Neuronal stem cell (in vitro differentiated cells): ENCODE results near the gene KLHL22.
A peak's percentile ranks its signal among the peaks of the same experiment; 100 is the strongest.

Experiments
- DNase-seq: peaks from one replicate; pipeline ENCODE4 v3.0.0-alpha.2; 2013; ENCODE audit warnings: low spot score
- H2AFZ ChIP-seq: one replicate; pipeline ENCODE4 v1.6.1; 2013; ENCODE audit warnings: mild to moderate bottlenecking, low read length, inconsistent platforms
- H2AK5ac ChIP-seq: 2 replicates; pipeline ENCODE4 v1.6.1; 2013; ENCODE audit warnings: low read depth, mild to moderate bottlenecking, inconsistent platforms, low read length, moderate library complexity, mixed read lengths
- H2BK120ac ChIP-seq: 2 replicates; pipeline ENCODE4 v1.6.1; 2013; ENCODE audit warnings: low read depth, mild to moderate bottlenecking, inconsistent platforms, low read length, moderate library complexity, mixed read lengths
- H2BK12ac ChIP-seq: one replicate; pipeline ENCODE4 v1.6.1; 2013; ENCODE audit warnings: low read length, inconsistent platforms
- H2BK15ac ChIP-seq: 2 replicates; pipeline ENCODE4 v1.6.1; 2013; ENCODE audit warnings: mild to moderate bottlenecking, low read length, inconsistent platforms, mixed read lengths
- H2BK5ac ChIP-seq: one replicate; pipeline ENCODE4 v1.6.1; 2013; ENCODE audit warnings: inconsistent platforms, mild to moderate bottlenecking, low read length, moderate library complexity
- H3K14ac ChIP-seq: one replicate; pipeline ENCODE4 v1.6.1; 2013; ENCODE audit warnings: low read length, inconsistent platforms
- H3K18ac ChIP-seq: 2 replicates; pipeline ENCODE4 v1.6.1; 2013; ENCODE audit warnings: low read length, inconsistent platforms
- H3K23ac ChIP-seq: 2 replicates; pipeline ENCODE4 v1.6.1; 2013; ENCODE audit warnings: low read depth, mild to moderate bottlenecking, mixed read lengths, low read length, inconsistent platforms; ENCODE audit not compliant: poor library complexity
- H3K27ac ChIP-seq: replicated peaks from 3 replicates; pipeline ENCODE4 v1.5.1; 2013; ENCODE audit warnings: low read length, inconsistent platforms
- H3K27me3 ChIP-seq, 3 experiments: 2 replicates each; pipeline ENCODE4 v1.6.1; 2013; ENCODE audit warnings: low read length in 3 of 3, mild to moderate bottlenecking in 2 of 3, inconsistent platforms in 1 of 3, low read depth in 1 of 3, mixed read lengths in 1 of 3, moderate library complexity in 1 of 3; ENCODE audit not compliant: control insufficient read depth in 3 of 3, insufficient read depth in 3 of 3
- H3K36me3 ChIP-seq, 2 donors: replicated peaks in 1 of 2; 2 replicates each; pipeline ENCODE4 v1.6.1; 2013; ENCODE audit warnings: low read length in 2 of 2; ENCODE audit not compliant: control insufficient read depth in 2 of 2, insufficient read depth in 2 of 2
- H3K4ac ChIP-seq: 2 replicates; pipeline ENCODE4 v1.6.1; 2013; ENCODE audit warnings: inconsistent platforms, mild to moderate bottlenecking, low read length, moderate library complexity
- H3K4me1 ChIP-seq, 2 donors: 1 replicate in 1 of 2; 2 replicates in 1 of 2; pipeline ENCODE4 v1.6.1; 2013; ENCODE audit warnings: low read length in 2 of 2, low read depth in 1 of 2; ENCODE audit not compliant: control insufficient read depth in 2 of 2, insufficient read depth in 1 of 2
- H3K4me2 ChIP-seq: one replicate; pipeline ENCODE4 v1.6.1; 2013; ENCODE audit warnings: mild to moderate bottlenecking, low read length, inconsistent platforms; ENCODE audit not compliant: insufficient read depth, poor library complexity, severe bottlenecking
- H3K4me3 ChIP-seq, 2 donors: 2 replicates each; pipeline ENCODE4 v1.5.1; 2013; ENCODE audit warnings: low read length in 2 of 2, mild to moderate bottlenecking in 2 of 2, inconsistent platforms in 1 of 2, moderate library complexity in 1 of 2
- H3K79me1 ChIP-seq: one replicate; pipeline ENCODE4 v1.6.1; 2013; ENCODE audit warnings: low read depth, mild to moderate bottlenecking, inconsistent platforms, low read length, moderate library complexity
- H3K9ac ChIP-seq: one replicate; pipeline ENCODE4 v1.6.1; 2013; ENCODE audit warnings: mild to moderate bottlenecking, low read depth, low read length, inconsistent platforms; ENCODE audit not compliant: poor library complexity
- H3K9me3 ChIP-seq, 2 donors: replicated peaks in 1 of 2; 2 replicates each; pipeline versions ENCODE3 to v1.6.1; 2013; ENCODE audit warnings: low read length in 2 of 2, mild to moderate bottlenecking in 2 of 2, inconsistent platforms in 1 of 2, low read depth in 1 of 2, mixed read lengths in 1 of 2, moderate library complexity in 1 of 2; ENCODE audit not compliant: control insufficient read depth in 2 of 2, insufficient read depth in 1 of 2
- H4K8ac ChIP-seq: one replicate; pipeline ENCODE4 v1.6.1; 2013; ENCODE audit warnings: low read depth, mild to moderate bottlenecking, inconsistent platforms, low read length, moderate library complexity
- H4K91ac ChIP-seq: one replicate; pipeline ENCODE4 v1.6.1; 2013; ENCODE audit warnings: low read length, low read depth, mild to moderate bottlenecking, inconsistent platforms; ENCODE audit not compliant: poor library complexity
- WGBS, 2 donors: extraction: QIAGEN DNeasy Blood & Tissue Kit; methylation state at CpG; one replicate each; pipeline ENCODE4 v1.1.7; 2013; ENCODE audit warnings: missing lambda C conversion rate in 2 of 2, mixed read lengths in 1 of 2; ENCODE audit not compliant: insufficient read length in 2 of 2, insufficient replicate concordance in 1 of 2; ENCODE audit errors: extremely low coverage in 2 of 2; 5-methylcytosine and 5-hydroxymethylcytosine counted together

KLHL22 gene

DNA sequence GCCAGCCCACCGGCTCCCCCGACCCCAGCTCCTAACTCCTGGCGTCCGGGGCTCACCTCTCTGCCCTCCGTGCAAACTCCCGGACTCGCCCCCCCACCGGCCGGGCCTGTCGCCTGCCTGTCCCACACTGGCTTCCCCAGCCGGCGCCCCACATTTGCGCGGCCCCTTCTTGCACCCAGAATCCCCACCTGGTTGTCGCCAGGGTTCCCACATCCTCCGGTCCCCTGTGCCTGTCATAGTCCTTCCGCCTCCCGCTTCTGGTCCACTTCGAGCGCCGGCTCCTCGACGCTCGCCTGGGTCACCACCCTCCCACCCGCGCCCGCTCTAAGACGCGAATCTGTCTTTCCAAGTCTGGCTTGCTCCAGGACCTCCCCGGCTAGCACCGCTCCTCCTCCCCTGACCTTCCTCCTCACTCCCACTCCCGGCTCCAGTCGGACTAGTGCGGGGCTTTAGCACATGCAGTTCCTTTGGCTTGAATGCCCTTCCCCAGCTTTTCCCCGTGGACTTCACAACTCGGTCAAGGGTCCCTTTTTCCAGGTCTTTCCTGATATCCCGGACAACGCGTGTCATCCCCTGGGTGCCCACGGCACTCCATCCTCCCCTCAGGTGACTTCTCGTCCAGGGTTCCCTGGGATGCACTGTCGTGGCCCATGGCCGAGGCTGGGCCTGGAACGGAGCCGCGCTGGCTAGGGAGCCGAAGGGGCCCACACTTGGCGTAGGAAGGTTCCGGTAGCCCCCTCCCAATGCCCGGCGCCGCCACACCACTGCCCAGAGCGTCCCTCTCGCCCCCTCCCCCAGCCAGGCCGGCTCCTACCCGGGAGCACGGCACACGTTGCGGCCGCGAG lies 58.6 kb downstream of the KLHL22 start:
- Histone ChIP-seq H3K27ac (no peak overlapping the region), H2BK12ac (no peak overlapping the region), H2BK5ac (no peak overlapping the region), H4K91ac (no peak overlapping the region), H2BK15ac (peak overlapping the region; percentile 30), H3K9me3 (peaks cover 0 to 4% of the 10 kb centered on the region in 2 donors), H4K8ac (no peak overlapping the region), H3K4me1 (peaks cover 12 to 16% of the 10 kb centered on the region in 2 donors), H3K23ac (peak overlapping the region; percentile 50), H2AFZ (peak overlapping the region; percentile 85), H3K18ac (peak overlapping the region; percentile 89), H2AK5ac (peak overlapping the region; percentile 59), H2BK120ac (peak overlapping the region; percentile 1), H3K4me3 (peak overlapping the region; percentile 81 to 99), H3K9ac (peak overlapping the region; percentile 88), H3K4me2 (peak overlapping the region; percentile 95), H3K14ac (peak overlapping the region; percentile 75), H3K36me3 (peaks cover 9 to 43% of the 10 kb centered on the region in 2 donors), H3K79me1 (no peaks in the 10 kb centered on the region), H3K4ac (no peak overlapping the region), H3K27me3 (peaks cover 0 to 68% (median 22%) of the 10 kb centered on the region in 3 experiments)
- no peak for DNase-seq
- whole genome bisulfite sequencing, 2 donors, result no CpG with 5 or more reads among the region's 61 CpGs

DNA sequence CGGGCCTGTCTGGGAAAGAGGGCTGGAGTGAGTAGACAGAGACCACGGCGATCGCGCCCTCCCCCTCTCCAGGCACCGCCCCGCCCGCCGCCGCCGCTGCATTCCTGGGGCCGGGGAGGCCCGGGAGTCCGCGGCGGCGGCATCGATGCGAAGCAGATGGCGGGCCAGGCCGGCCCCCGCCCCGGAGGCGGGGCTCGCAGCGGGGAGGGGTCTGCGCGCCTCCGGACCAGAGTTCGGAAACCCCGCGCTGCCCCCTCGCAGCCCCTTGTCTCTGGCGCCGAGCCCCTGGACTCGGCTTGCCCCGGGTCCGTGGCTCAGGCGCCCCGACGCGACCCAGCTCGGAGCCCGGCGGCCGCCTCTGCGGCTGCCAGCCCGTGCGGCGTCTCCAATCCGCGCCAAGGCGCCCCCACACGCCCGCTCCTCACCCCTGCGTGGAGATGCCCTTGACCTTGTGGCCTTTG lies 59.3 kb downstream of the KLHL22 start:
- Histone ChIP-seq H3K4me3 (peak overlapping the region; percentile 81 to 99), H2BK5ac (no peak overlapping the region), H3K4me1 (peaks cover 14 to 16% of the 10 kb centered on the region in 2 donors), H3K9me3 (peaks cover 0 to 4% of the 10 kb centered on the region in 2 donors), H3K79me1 (no peaks in the 10 kb centered on the region), H3K9ac (peak overlapping the region; percentile 51), H3K36me3 (peaks cover 6 to 39% of the 10 kb centered on the region in 2 donors), H3K27me3 (peaks cover 0 to 75% (median 22%) of the 10 kb centered on the region in 3 experiments), H3K18ac (peak overlapping the region; percentile 88), H3K27ac (no peak overlapping the region), H3K23ac (peak overlapping the region; percentile 50), H2BK12ac (no peak overlapping the region), H3K14ac (no peak overlapping the region), H2BK120ac (no peak overlapping the region), H4K8ac (no peak overlapping the region), H3K4ac (no peak overlapping the region), H2AK5ac (peak overlapping the region; percentile 59), H2BK15ac (no peak overlapping the region), H2AFZ (peak overlapping the region; percentile 85), H3K4me2 (peak overlapping the region; percentile 95), H4K91ac (no peak overlapping the region)
- DNase-seq, result peak; percentile 50
- no CpG with 5 or more reads among the region's 56 CpGs for WGBS, 2 donors

DNA sequence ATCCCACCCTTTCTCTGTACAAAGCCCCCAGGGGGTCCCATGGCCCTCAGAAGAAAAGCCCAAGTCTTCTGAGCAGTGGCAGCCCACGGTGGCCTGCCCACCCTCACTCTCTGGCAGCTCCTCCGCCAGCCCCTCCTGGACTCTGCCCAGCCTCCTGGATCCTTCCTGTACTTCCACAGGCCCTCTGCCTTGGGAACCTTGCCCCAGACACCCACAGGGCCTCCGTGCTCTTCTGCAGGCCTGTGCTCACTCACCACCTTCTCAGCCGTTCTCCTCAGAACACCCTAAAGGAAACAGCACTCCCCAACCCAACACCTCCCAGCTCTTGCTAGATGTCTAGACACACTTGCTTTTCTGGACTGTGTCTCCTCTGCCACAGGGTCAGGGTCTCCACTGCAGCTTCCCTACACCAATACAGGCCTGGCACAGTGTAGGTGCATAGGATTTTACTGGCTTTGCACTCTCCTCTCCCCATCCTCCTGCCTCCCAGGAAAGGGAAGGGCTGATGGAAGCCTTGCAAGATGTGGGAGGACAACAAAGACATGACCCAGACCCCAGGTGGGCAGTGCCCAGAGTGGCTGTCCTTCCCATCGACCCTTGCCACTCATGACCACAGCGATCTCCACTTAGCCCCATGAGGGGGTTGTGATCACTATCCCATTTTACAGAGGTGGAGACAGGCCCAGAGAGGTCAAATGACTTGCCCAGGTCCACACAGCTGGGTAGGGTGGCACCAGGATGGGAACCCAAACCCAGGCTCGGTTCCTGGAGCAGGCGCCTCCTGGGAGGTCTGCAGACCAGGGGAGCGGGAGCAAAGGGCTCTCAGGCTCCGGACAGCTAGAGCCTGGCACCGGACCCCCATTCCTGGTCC lies 59.9 kb downstream of the KLHL22 start:
- no peak overlapping the region for H4K8ac ChIP-seq
- peak overlapping the region; percentile 9 for H3K23ac ChIP-seq
- peaks cover 3% of the 10 kb centered on the region for H3K79me1 ChIP-seq
- H2BK5ac ChIP-seq, result no peak overlapping the region
- H3K4me2 ChIP-seq, result peak overlapping the region; percentile 95
- no peak overlapping the region for H2BK12ac ChIP-seq
- H3K4ac ChIP-seq, result no peak overlapping the region
- peaks cover 0 to 81% (median 28%) of the 10 kb centered on the region in 3 experiments for H3K27me3 ChIP-seq
- no peak overlapping the region for H2BK120ac ChIP-seq
- peaks cover under 1 to 39% of the 10 kb centered on the region in 2 donors for H3K36me3 ChIP-seq
- H3K4me1 ChIP-seq, result peaks cover 16 to 19% of the 10 kb centered on the region in 2 donors
- peaks cover 0 to 6% of the 10 kb centered on the region in 2 donors for H3K9me3 ChIP-seq
- H2AK5ac ChIP-seq, result peak overlapping the region; percentile 3
- no peak for DNase-seq
- peak overlapping the region; percentile 85 for H2AFZ ChIP-seq
- no peak overlapping the region for H4K91ac ChIP-seq
- H3K4me3 ChIP-seq, result peak overlapping the region; percentile 20 to 99
- WGBS, 2 donors, result no CpG with 5 or more reads among the region's 11 CpGs
- H3K27ac ChIP-seq, result no peak overlapping the region
- no peak overlapping the region for H3K14ac ChIP-seq
- H3K18ac ChIP-seq, result peak overlapping the region; percentile 57
- no peak overlapping the region for H2BK15ac ChIP-seq
- no peak overlapping the region for H3K9ac ChIP-seq
